ENCODE measurements around the gene RGS2.

RGS2 gene

DNA sequence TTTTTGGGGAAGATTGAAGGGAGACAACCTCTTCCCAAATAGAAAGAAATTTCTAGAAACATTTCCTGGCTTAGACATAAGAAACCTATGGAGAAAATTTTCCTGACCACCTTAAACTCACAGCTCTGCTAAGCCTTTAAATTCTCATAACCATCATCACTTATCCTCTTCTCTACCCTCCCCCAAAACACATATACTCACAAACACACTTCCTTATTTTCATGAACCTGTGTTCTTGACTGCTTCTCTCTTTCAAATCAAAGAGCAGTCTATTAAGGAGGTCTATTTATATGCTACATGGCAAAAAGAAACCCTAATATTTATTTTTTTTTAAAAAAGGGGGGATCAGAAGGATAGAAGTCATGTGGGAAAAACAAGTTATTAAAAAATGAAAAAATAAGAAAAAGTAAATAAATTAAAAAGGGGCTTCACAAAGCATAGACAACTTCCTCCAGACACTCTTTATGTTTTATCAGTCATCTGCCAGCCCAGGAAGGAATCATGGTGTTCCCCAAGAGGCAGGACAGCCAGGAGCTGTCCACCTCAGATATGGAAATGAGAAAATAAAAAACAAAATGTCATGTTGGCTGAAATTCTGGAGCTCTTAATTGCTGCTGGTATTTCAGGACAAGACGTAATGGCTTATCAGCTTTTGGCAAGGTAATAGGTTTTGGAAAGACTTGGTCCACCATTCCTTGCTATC, 12.8 kb upstream of the RGS2 start:
- DNase-seq (ENCODE audit: low spot score), result no peak

DNA sequence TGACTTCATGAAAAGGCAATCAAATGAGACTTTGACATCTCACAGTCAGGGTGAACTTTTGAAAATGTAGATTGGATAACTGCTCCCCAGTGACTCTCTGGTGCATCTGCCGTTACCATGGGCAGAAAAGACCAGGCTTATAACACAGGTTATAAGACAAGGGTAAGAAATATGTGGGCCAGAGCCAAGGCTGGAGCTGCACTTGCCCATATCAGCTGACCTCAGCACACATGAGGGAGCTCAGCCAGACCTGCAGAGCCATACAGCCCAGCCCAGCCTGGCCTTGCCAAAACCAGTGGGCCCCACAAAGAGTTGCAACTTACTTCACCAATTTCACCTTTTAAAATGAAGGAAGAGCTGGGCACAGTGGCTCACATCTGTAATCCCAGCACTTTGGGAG, 11.7 kb upstream of the RGS2 start:
- no peak for DNase-seq (ENCODE audit: low spot score)

DNA sequence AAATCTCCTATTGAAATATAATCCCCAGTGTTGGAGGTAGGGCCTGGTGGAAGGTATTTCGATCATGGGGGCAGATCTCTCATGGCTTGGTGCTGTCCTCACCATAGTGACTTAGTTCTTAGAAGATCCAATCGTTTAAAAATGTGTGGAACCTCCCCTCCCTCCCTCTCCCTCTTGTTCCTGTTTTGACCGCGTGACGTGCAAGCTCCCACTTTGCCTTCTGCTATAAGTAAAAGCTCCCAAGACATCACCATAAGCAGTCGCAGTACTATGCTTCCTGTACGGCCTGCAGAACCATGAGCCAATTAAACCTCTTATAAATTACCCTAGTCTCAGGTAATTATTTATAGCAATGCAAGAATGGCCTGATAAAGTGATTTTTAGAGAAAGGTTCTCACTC, 10.9 kb upstream of the RGS2 start:
- no peak for DNase-seq (ENCODE audit: low spot score)

GRCh38 chr1:192801451-192801850, 7.4 kb upstream of the RGS2 start:
- DNase-seq (ENCODE audit: low spot score), result no peak

- DNase-seq (ENCODE audit: low spot score), result no peak
Observed at GRCh38 chr1:192802406-192802805, 6.4 kb upstream of the RGS2 start.

GRCh38 chr1:192803501-192803900, 5.3 kb upstream of the RGS2 start:
- DNase-seq (ENCODE audit: low spot score), result no peak

DNA sequence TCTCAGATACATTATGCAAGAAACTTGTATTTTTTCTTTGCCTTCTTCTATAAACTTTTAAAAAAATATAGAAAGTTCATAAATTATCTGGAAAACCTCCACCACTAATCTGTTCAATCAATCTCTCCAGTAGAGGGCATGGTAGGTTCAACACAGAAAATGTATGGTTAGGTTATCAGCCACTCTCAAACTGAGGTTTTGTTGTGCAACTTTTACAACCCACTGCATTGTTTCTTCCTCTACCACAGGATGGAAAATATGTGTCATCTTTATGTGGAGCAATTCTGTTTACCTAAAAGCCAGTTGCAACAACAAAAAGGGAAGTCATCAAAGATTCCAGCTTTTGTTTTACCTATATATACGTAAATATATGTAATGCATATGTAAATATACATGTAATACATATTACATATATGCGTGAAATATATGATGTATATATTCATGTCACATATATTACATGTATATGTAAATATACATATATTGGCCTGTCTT, 3.0 kb upstream of the RGS2 start:
- peak; percentile 94 for DNase-seq (ENCODE audit: low spot score)

- DNase-seq (ENCODE audit: low spot score), result no peak
Observed at GRCh38 chr1:192807211-192808162, 1.4 kb upstream of the RGS2 start.

GRCh38 chr1:192808163-192808517, 699 bp upstream of the RGS2 start:
- DNase-seq (ENCODE audit: low spot score), result no peak

GRCh38 chr1:192809307-192810252, 741 bp downstream of the RGS2 start:
- DNase-seq (ENCODE audit: low spot score), result no peak

GRCh38 chr1:192810253-192810880, 1.5 kb downstream of the RGS2 start:
- no peak for DNase-seq (ENCODE audit: low spot score)

- no peak for DNase-seq (ENCODE audit: low spot score)
Observed at GRCh38 chr1:192811006-192811405, 2.2 kb downstream of the RGS2 start.

- DNase-seq (ENCODE audit: low spot score), result no peak
Observed at GRCh38 chr1:192811594-192812239, 2.9 kb downstream of the RGS2 start.

GRCh38 chr1:192812420-192813209, 3.8 kb downstream of the RGS2 start:
- DNase-seq (ENCODE audit: low spot score), result no peak

DNA sequence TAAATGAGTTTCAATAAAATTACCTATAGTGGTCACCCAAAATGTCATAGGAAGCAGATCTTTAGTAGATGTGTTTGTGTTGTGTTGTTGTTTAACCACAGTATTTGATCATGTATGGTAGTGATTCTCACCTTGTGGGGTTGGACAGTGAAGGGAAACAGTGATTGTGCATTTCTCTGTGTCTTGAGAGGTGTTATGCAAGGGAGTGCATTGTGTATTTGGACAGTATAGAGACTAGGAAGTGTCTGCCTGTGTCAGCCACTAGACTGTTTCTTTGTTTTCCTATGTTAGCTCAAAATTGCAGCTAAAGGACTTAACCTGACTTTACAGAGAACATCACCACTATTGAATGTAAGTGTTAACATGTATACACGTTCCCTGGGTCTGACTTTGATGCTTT, 6.0 kb downstream of the RGS2 start:
- DNase-seq (ENCODE audit: low spot score), result no peak

GRCh38 chr1:192817246-192817645, 8.4 kb downstream of the RGS2 start:
- DNase-seq (ENCODE audit: low spot score), result no peak

- no peak for DNase-seq (ENCODE audit: low spot score)
Observed at GRCh38 chr1:192821296-192821695, 12.5 kb downstream of the RGS2 start.

GRCh38 chr1:192824511-192824910, 15.7 kb downstream of the RGS2 start:
- no peak for DNase-seq (ENCODE audit: low spot score)

DNA sequence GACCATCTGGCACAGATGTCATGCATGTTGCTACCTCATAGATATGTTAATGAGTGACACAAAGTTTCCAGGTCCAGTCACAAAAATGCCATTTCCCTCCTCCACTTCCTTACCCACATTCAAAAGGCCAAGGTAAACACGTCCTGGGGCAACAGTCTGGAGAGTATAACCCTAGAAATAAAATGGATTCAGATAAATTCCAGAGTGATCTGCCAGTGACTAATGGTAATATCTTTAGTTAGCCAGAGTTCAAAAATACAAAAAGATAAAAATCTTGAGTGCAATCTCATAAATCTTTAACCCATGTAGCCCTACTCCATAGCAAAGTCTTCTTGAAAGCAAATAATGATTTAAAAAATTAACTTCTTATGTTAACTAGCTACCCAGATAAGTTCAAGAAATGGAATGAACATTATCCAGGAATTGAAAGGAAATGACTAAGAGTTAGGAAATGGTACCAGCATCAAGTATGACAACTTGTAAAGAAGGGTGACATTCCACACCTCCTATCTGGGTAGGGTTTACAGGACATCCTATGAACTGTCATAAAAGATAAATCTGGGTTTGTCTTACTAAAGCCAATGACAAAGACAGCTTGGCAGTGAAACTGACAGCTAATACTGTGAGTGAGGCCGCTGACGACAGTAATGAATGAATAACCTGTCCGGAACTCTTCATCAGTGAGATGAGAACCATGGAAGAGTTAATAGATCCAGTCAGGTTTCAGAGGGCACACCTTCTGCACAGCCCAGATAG, 18.1 kb downstream of the RGS2 start:
- no peak for DNase-seq (ENCODE audit: low spot score)
